Peyer's patch (tissue), 4 donors: ENCODE results near the gene C18orf63. TPM values are rescaled to one million over a fixed set of nuclear protein-coding genes. Genes with fewer than 3 reads are reported as not detected.

ENCODE experiments used
- DNase-seq, 3 donors: peaks; one replicate each; pipeline ENCODE4 v3.0.0-alpha.2; 2017 to 2019
- H3K27ac ChIP-seq, 4 donors: fragments of 200-600 bp; sonication (generic); one replicate each; pipeline ENCODE4 v1.5.1; 2016 to 2019
- H3K27me3 ChIP-seq, 2 donors: fragments of 200-600 bp; sonication (generic); one replicate each; pipeline ENCODE4 v1.5.1; 2019
- H3K36me3 ChIP-seq, 3 donors: fragments of 200-600 bp; sonication (generic); one replicate each; pipeline ENCODE4 v1.5.1; 2016 to 2019
- H3K4me1 ChIP-seq, 4 donors: fragments of 200-600 bp; sonication (generic); one replicate each; pipeline ENCODE4 v1.5.1; 2016 to 2019
- H3K4me3 ChIP-seq, 4 donors: fragments of 200-600 bp; sonication (generic); 1 replicate in 3 of 4; 2 replicates in 1 of 4; pipeline ENCODE4 v1.5.1; 2016 to 2019; ENCODE audit warnings: mild to moderate bottlenecking in 1 of 4
- H3K9me3 ChIP-seq, 4 donors: fragments of 200-600 bp; sonication (generic); one replicate each; pipeline ENCODE4 v1.5.1; 2016 to 2019; ENCODE audit warnings: mild to moderate bottlenecking in 1 of 4
- POLR2A ChIP-seq, 2 donors: fragments of 450-650 bp; IDR thresholded peaks; one replicate each; pipeline ENCODE4 v1.5.1; 2017; ENCODE audit warnings: antibody characterized with exemption in 2 of 2, mild to moderate bottlenecking in 2 of 2, moderate library complexity in 2 of 2
- total RNA-seq, 4 donors: library from RNA; depleted of rRNA; stranded (reverse); fragments of >200 nt; gene quantifications; one replicate each; pipeline ENCODE4 v1.1.0, GENCODE V29; 2016
- TF ChIP-seq, protein P1 (sequence below), 6 experiments: fragments of 450-650 bp in 4 of 6; fragments of 200-600 bp in 2 of 6; sonication (generic) in 1 of 6; IDR thresholded peaks; one replicate each; pipeline ENCODE4 v1.5.1; 2017 to 2019; ENCODE audit warnings: antibody characterized with exemption in 6 of 6, mild to moderate bottlenecking in 3 of 6, moderate library complexity in 1 of 6

C18orf63 gene
- total RNA-seq, 4 donors from 2014 or later: not detected

DNA sequence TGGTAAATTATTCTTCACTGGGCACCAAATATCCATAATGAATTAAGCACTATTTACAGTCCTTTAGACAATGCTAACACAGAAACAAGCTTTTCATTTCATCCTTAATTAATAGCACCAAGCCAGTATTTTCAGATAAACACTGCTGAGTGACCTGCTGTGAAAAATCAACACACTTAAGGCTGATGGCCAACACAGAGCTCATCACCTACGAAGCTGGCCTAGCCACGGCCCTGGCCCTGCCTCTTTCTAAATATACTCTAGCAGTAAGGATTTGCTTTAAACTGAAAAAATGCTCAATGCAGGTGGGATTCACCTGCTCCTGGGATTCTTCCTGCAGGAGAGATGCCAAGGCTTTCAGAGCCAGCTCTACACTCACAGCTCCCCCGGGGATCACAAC, 42.2 kb upstream of the C18orf63 start:
- H3K4me3 ChIP-seq: no peak overlapping the region
- TF ChIP-seq, protein P1, sequence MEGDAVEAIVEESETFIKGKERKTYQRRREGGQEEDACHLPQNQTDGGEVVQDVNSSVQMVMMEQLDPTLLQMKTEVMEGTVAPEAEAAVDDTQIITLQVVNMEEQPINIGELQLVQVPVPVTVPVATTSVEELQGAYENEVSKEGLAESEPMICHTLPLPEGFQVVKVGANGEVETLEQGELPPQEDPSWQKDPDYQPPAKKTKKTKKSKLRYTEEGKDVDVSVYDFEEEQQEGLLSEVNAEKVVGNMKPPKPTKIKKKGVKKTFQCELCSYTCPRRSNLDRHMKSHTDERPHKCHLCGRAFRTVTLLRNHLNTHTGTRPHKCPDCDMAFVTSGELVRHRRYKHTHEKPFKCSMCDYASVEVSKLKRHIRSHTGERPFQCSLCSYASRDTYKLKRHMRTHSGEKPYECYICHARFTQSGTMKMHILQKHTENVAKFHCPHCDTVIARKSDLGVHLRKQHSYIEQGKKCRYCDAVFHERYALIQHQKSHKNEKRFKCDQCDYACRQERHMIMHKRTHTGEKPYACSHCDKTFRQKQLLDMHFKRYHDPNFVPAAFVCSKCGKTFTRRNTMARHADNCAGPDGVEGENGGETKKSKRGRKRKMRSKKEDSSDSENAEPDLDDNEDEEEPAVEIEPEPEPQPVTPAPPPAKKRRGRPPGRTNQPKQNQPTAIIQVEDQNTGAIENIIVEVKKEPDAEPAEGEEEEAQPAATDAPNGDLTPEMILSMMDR (IDR thresholded peaks at IDR 0.05): no peak
- TF ChIP-seq POLR2A (IDR thresholded peaks at IDR 0.05): no peak
- DNase-seq: no peak
- no peak overlapping the region for H3K27ac ChIP-seq
- H3K9me3 ChIP-seq: no peaks in the 10 kb centered on the region
- H3K27me3 ChIP-seq: no peaks in the 10 kb centered on the region
- H3K36me3 ChIP-seq: no peaks in the 10 kb centered on the region
- H3K4me1 ChIP-seq: peaks cover 0 to 9% (median 0%) of the 10 kb centered on the region in 4 donors

GRCh38 chr18:74274700-74275099, 40.9 kb upstream of the C18orf63 start:
- no peak for DNase-seq
- Histone ChIP-seq H3K4me1 (peaks cover 0 to 8% (median 0%) of the 10 kb centered on the region in 4 donors), H3K27ac (no peak overlapping the region), H3K27me3 (no peaks in the 10 kb centered on the region), H3K36me3 (no peaks in the 10 kb centered on the region), H3K4me3 (no peak overlapping the region), H3K9me3 (no peaks in the 10 kb centered on the region)
- TF ChIP-seq, protein P1 (IDR thresholded peaks at IDR 0.05): no peak
- no peak for TF ChIP-seq POLR2A (IDR thresholded peaks at IDR 0.05)

DNA sequence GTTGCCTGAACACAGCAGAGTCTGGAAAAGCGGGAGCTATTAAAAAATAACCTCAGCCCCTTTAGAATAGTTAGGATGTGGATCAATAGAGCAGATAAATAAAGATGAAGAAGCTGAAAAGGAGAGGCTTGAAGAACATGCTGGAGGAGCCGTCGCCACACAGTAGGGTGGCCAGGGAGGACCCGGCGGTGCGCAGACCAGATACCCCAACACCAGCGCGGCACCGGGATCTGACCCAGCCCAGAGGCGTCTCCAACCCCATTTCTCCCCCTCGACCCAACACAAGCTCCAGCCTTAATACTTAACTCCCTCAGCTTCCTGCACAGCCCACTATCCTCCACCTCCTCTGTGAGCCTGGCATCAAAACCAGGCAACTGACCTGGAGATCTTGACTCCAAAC, 39.9 kb upstream of the C18orf63 start:
- Histone ChIP-seq H3K4me1 (peaks cover 0 to 8% (median 0%) of the 10 kb centered on the region in 4 donors), H3K27me3 (no peaks in the 10 kb centered on the region), H3K27ac (no peak overlapping the region), H3K9me3 (no peaks in the 10 kb centered on the region), H3K4me3 (no peak overlapping the region), H3K36me3 (no peaks in the 10 kb centered on the region)
- no peak for TF ChIP-seq POLR2A (IDR thresholded peaks at IDR 0.05)
- TF ChIP-seq, protein P1 (IDR thresholded peaks at IDR 0.05): no peak
- DNase-seq: no peak

- no peaks in the 10 kb centered on the region for H3K36me3 ChIP-seq
- TF ChIP-seq, protein P1 (IDR thresholded peaks at IDR 0.05): no peak
- no peak for TF ChIP-seq POLR2A (IDR thresholded peaks at IDR 0.05)
- DNase-seq: no peak
- peaks cover 0 to 9% (median 0%) of the 10 kb centered on the region in 4 donors for H3K4me1 ChIP-seq
- no peak overlapping the region for H3K27ac ChIP-seq
- H3K4me3 ChIP-seq: no peak overlapping the region
- no peaks in the 10 kb centered on the region for H3K9me3 ChIP-seq
- H3K27me3 ChIP-seq: no peaks in the 10 kb centered on the region
These were observed 39.0 kb upstream of the C18orf63 start for GRCh38 chr18:74276609-74277008.

GRCh38 chr18:74277296-74277695, 38.3 kb upstream of the C18orf63 start:
- Histone ChIP-seq H3K4me1 (peaks cover 0 to 16% (median 3%) of the 10 kb centered on the region in 4 donors), H3K4me3 (no peak overlapping the region), H3K27ac (no peak overlapping the region), H3K36me3 (no peaks in the 10 kb centered on the region), H3K9me3 (no peaks in the 10 kb centered on the region), H3K27me3 (no peaks in the 10 kb centered on the region)
- TF ChIP-seq, protein P1 (IDR thresholded peaks at IDR 0.05): no peak
- TF ChIP-seq POLR2A (IDR thresholded peaks at IDR 0.05): no peak
- DNase-seq: no peak

DNA sequence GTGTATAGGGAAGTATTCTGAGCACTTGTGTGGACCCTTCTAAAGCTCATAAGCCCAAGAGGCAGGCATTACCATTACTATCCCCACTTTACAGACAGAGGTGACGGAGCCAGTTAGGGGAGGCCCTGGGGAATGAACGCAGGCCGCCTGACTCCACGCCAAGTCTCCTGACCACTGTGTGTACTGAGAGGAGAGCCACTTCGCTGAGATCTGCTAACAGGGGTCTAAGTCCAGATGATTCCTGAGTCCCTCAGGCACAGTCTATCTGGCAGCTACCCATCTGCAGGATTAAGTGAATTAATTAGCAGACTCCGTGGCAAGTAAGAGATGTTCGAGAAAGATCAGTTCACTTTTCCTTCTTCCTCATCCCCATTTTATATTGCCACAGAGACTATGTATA, 37.6 kb upstream of the C18orf63 start:
- no peak for DNase-seq
- no peaks in the 10 kb centered on the region for H3K27me3 ChIP-seq
- H3K36me3 ChIP-seq: no peaks in the 10 kb centered on the region
- no peak overlapping the region for H3K27ac ChIP-seq
- peaks cover 0 to 24% (median 7%) of the 10 kb centered on the region in 4 donors for H3K4me1 ChIP-seq
- TF ChIP-seq, protein P1 (IDR thresholded peaks at IDR 0.05): no peak
- TF ChIP-seq POLR2A (IDR thresholded peaks at IDR 0.05): no peak
- no peak overlapping the region for H3K4me3 ChIP-seq
- H3K9me3 ChIP-seq: no peaks in the 10 kb centered on the region
